Effector memory CD4-positive, alpha-beta T cell (primary cell): ENCODE results near the gene IL1RAPL2.

Experiments used
- DNase-seq, 3 donors: peaks; one replicate each; pipeline ENCODE4 v3.0.0-alpha.2; 2020
- H3K27ac ChIP-seq: 2 replicates; pipeline ENCODE4 v1.7.0; 2013; ENCODE audit warnings: mild to moderate bottlenecking, low read length, moderate library complexity; ENCODE audit not compliant: insufficient read depth, poor library complexity, severe bottlenecking
- H3K27me3 ChIP-seq: replicated peaks from 2 replicates; pipeline ENCODE4 v1.7.0; 2013; ENCODE audit warnings: mild to moderate bottlenecking, low read length; ENCODE audit not compliant: insufficient read depth, control insufficient read depth, poor library complexity, severe bottlenecking
- H3K36me3 ChIP-seq: 2 replicates; pipeline ENCODE4 v1.7.0; 2013; ENCODE audit warnings: mild to moderate bottlenecking, low read length, moderate library complexity; ENCODE audit not compliant: control insufficient read depth, insufficient read depth
- H3K4me1 ChIP-seq: 2 replicates; pipeline ENCODE4 v1.7.0; 2013; ENCODE audit warnings: low read length, mild to moderate bottlenecking; ENCODE audit not compliant: control insufficient read depth, insufficient read depth, poor library complexity, severe bottlenecking
- H3K4me3 ChIP-seq: 2 replicates; pipeline ENCODE4 v1.7.0; 2013; ENCODE audit warnings: low read length, low read depth, mild to moderate bottlenecking; ENCODE audit not compliant: insufficient read depth, poor library complexity, severe bottlenecking
- H3K9me3 ChIP-seq: 2 replicates; pipeline ENCODE4 v1.7.0; 2013; ENCODE audit warnings: mild to moderate bottlenecking, low read length, moderate library complexity; ENCODE audit not compliant: control insufficient read depth

Gene IL1RAPL2

GRCh38 chrX:105700331-105700730, 1134.3 kb downstream of the IL1RAPL2 start:
- Histone ChIP-seq H3K4me3 (no peak overlapping the region), H3K36me3 (no peaks in the 10 kb centered on the region), H3K27ac (no peak overlapping the region), H3K4me1 (no peaks in the 10 kb centered on the region), H3K9me3 (no peaks in the 10 kb centered on the region), H3K27me3 (no peaks in the 10 kb centered on the region)
- no peak for DNase-seq

GRCh38 chrX:105701310-105702052, 1135.5 kb downstream of the IL1RAPL2 start:
- Histone ChIP-seq H3K36me3 (no peaks in the 10 kb centered on the region), H3K4me3 (no peak overlapping the region), H3K27me3 (no peaks in the 10 kb centered on the region), H3K4me1 (no peaks in the 10 kb centered on the region), H3K9me3 (no peaks in the 10 kb centered on the region), H3K27ac (no peak overlapping the region)
- DNase-seq = no peak

GRCh38 chrX:105703876-105704275, 1137.9 kb downstream of the IL1RAPL2 start:
- DNase-seq = no peak
- Histone ChIP-seq H3K4me1 (no peaks in the 10 kb centered on the region), H3K9me3 (no peaks in the 10 kb centered on the region), H3K36me3 (no peaks in the 10 kb centered on the region), H3K27me3 (no peaks in the 10 kb centered on the region), H3K27ac (no peak overlapping the region), H3K4me3 (no peak overlapping the region)

GRCh38 chrX:105706041-105706440, 1140.0 kb downstream of the IL1RAPL2 start:
- no peaks in the 10 kb centered on the region for H3K27me3 ChIP-seq
- no peaks in the 10 kb centered on the region for H3K9me3 ChIP-seq
- H3K4me3 ChIP-seq = no peak overlapping the region
- no peaks in the 10 kb centered on the region for H3K4me1 ChIP-seq
- DNase-seq = no peak
- no peak overlapping the region for H3K27ac ChIP-seq
- no peaks in the 10 kb centered on the region for H3K36me3 ChIP-seq

- H3K27ac ChIP-seq = no peak overlapping the region
- H3K4me1 ChIP-seq = no peaks in the 10 kb centered on the region
- no peaks in the 10 kb centered on the region for H3K36me3 ChIP-seq
- no peak overlapping the region for H3K4me3 ChIP-seq
- H3K9me3 ChIP-seq = no peaks in the 10 kb centered on the region
- no peak for DNase-seq
- H3K27me3 ChIP-seq = no peaks in the 10 kb centered on the region
Measured at GRCh38 chrX:105711805-105712204, 1145.8 kb downstream of the IL1RAPL2 start.

- Histone ChIP-seq H3K27me3 (no peaks in the 10 kb centered on the region), H3K4me1 (no peaks in the 10 kb centered on the region), H3K36me3 (no peaks in the 10 kb centered on the region), H3K9me3 (no peaks in the 10 kb centered on the region), H3K4me3 (no peak overlapping the region), H3K27ac (no peak overlapping the region)
- DNase-seq = no peak
Measured at GRCh38 chrX:105715746-105716145, 1149.7 kb downstream of the IL1RAPL2 start.

- H3K36me3 ChIP-seq = no peaks in the 10 kb centered on the region
- H3K27ac ChIP-seq = no peak overlapping the region
- H3K27me3 ChIP-seq = no peaks in the 10 kb centered on the region
- H3K4me1 ChIP-seq = no peaks in the 10 kb centered on the region
- no peaks in the 10 kb centered on the region for H3K9me3 ChIP-seq
- H3K4me3 ChIP-seq = no peak overlapping the region
- DNase-seq = no peak
Measured at GRCh38 chrX:105723966-105724735, 1158.2 kb downstream of the IL1RAPL2 start.

GRCh38 chrX:105725228-105725627, 1159.2 kb downstream of the IL1RAPL2 start:
- H3K27me3 ChIP-seq = no peaks in the 10 kb centered on the region
- H3K4me1 ChIP-seq = no peaks in the 10 kb centered on the region
- no peak for DNase-seq
- no peak overlapping the region for H3K27ac ChIP-seq
- no peak overlapping the region for H3K4me3 ChIP-seq
- no peaks in the 10 kb centered on the region for H3K36me3 ChIP-seq
- no peaks in the 10 kb centered on the region for H3K9me3 ChIP-seq

GRCh38 chrX:105738162-105738561, 1172.2 kb downstream of the IL1RAPL2 start:
- Histone ChIP-seq H3K4me1 (no peaks in the 10 kb centered on the region), H3K27ac (no peak overlapping the region), H3K36me3 (no peaks in the 10 kb centered on the region), H3K9me3 (no peaks in the 10 kb centered on the region), H3K4me3 (no peak overlapping the region), H3K27me3 (no peaks in the 10 kb centered on the region)
- no peak for DNase-seq

GRCh38 chrX:105744291-105744690, 1178.3 kb downstream of the IL1RAPL2 start:
- Histone ChIP-seq H3K27ac (no peak overlapping the region), H3K36me3 (no peaks in the 10 kb centered on the region), H3K4me3 (no peak overlapping the region), H3K27me3 (no peaks in the 10 kb centered on the region), H3K9me3 (no peaks in the 10 kb centered on the region), H3K4me1 (no peaks in the 10 kb centered on the region)
- no peak for DNase-seq
